Erythroblast (primary cell): ENCODE data around the gene UBE2U.

Experiments used
- GATA1 ChIP-seq: IDR thresholded peaks from 2 replicates; pipeline ENCODE4 v1.6.1; 2011; ENCODE audit warnings: low read depth, mild to moderate bottlenecking, control low read depth, low read length, moderate library complexity
- POLR2A ChIP-seq: IDR thresholded peaks from 2 replicates; pipeline ENCODE4 v1.6.1; 2011; ENCODE audit warnings: mild to moderate bottlenecking, low read length

- TF ChIP-seq POLR2A (no peak), GATA1 (no peak)
These were observed 36.8 kb upstream of the UBE2U start for GRCh38 chr1:64166629-64167028.
